Lung (tissue), 12 donors: ENCODE data around the gene SGSH. TPM values are rescaled to one million over a fixed set of nuclear protein-coding genes. Genes with fewer than 3 reads are reported as not detected.
"Not testable (repeated sequence)": the region's sequence is repeated elsewhere in the genome, so short reads cannot be mapped to it uniquely, and the experiment has no call there.

Source experiments
- ATAC-seq: fragments of 200-7000 bp; cut with Tn5 transposase; one replicate; pipeline ENCODE4 v1.9.1; 2020; ENCODE audit warnings: moderate number of reproducible peaks; ENCODE audit not compliant: insufficient read depth, low FRiP score
- DNase-seq, 3 donors: peaks; one replicate each; pipeline ENCODE4 v3.0.0-alpha.2; 2013 to 2017
- H3K27ac ChIP-seq, 2 donors: one replicate each; pipeline ENCODE4 v1.5.1; 2013; ENCODE audit warnings: mild to moderate bottlenecking in 2 of 2, moderate library complexity in 2 of 2, control low read depth in 1 of 2, inconsistent platforms in 1 of 2, low read depth in 1 of 2, low read length in 1 of 2
- H3K27me3 ChIP-seq, 3 donors: one replicate each; pipeline ENCODE4 v1.5.1; 2013; ENCODE audit warnings: low read length in 2 of 3; ENCODE audit not compliant: control insufficient read depth in 3 of 3, insufficient read depth in 3 of 3
- H3K36me3 ChIP-seq, 4 donors: one replicate each; pipeline ENCODE4 v1.5.1; 2013; ENCODE audit warnings: low read length in 4 of 4, mild to moderate bottlenecking in 1 of 4, moderate library complexity in 1 of 4; ENCODE audit not compliant: control insufficient read depth in 4 of 4, insufficient read depth in 4 of 4
- H3K4me1 ChIP-seq, 5 donors: one replicate each; pipeline ENCODE4 v1.5.1; 2013; ENCODE audit warnings: low read length in 5 of 5, mild to moderate bottlenecking in 2 of 5, moderate library complexity in 1 of 5; ENCODE audit not compliant: control insufficient read depth in 5 of 5, insufficient read depth in 5 of 5
- H3K4me3 ChIP-seq: one replicate; pipeline ENCODE4 v1.5.1; 2013; ENCODE audit warnings: mild to moderate bottlenecking, control low read depth, moderate library complexity
- H3K9ac ChIP-seq, 2 donors: one replicate each; pipeline ENCODE4 v1.5.1; 2013; ENCODE audit warnings: low read length in 2 of 2, control low read depth in 1 of 2; ENCODE audit not compliant: insufficient read depth in 1 of 2
- H3K9me3 ChIP-seq, 4 donors: one replicate each; pipeline ENCODE4 v1.5.1; 2013; ENCODE audit warnings: low read length in 3 of 4, mild to moderate bottlenecking in 1 of 4, moderate library complexity in 1 of 4; ENCODE audit not compliant: control insufficient read depth in 4 of 4, insufficient read depth in 3 of 4
- WGBS, 2 donors: extraction: QIAGEN DNeasy Blood & Tissue Kit; methylation state at CpG; one replicate each; pipeline ENCODE4 v1.1.7; 2013; 5-methylcytosine and 5-hydroxymethylcytosine counted together
- polyA plus RNA-seq, 2 donors: library from polyadenylated mRNA; stranded (reverse); fragments of 200-250 nt; gene quantifications; one replicate each; pipeline ENCODE4 v1.2.1, GENCODE V29; 2013
- total RNA-seq, 2 donors: library from RNA; depleted of rRNA in 1 of 2; stranded (reverse); fragments of >200 nt in 1 of 2; gene quantifications; one replicate each; pipeline ENCODE4 v1.2.1, GENCODE V29; 2014 to 2021
- TF ChIP-seq, protein P1 (sequence below): IDR thresholded peaks from 2 replicates; pipeline ENCODE4 v1.5.1; 2012; ENCODE audit warnings: mild to moderate bottlenecking; ENCODE audit errors: control extremely low read depth, extremely low read depth
- donor health status: control.
- donor health status: control.
- donor health status: Bipolar disorder and iron deficiency.
- donor health status: healthy.
- donor health status: DM: yes; HTN: yes; CAD: no.

SGSH gene
- total and polyA plus RNA-seq, 4 donors = 27.5 to 75.1 (median 54.1) TPM

DNA sequence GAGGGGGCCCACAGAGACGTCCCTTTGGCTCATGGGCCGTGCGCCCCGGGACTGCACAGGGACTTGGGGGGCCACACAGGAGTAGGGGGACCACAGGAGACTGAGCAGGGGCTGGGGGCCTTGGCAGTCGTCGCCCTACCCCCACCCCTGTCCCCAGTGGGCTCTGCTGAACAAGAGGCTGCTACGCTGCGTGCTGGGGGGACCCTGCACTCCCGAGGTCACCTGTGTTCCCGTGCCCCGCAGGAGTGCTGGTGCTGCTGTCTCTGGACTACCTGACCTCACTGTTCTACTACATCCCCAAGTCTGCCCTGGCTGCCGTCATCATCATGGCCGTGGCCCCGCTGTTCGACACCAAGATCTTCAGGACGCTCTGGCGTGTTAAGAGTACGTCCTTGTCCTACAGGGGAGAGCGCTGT lies 26.1 kb upstream of the SGSH start:
- Histone ChIP-seq H3K27ac (no peak overlapping the region), H3K4me3 (no peak overlapping the region), H3K36me3 (peaks cover 2 to 48% (median 15%) of the 10 kb centered on the region in 4 donors), H3K27me3 (no peaks in the 10 kb centered on the region), H3K9me3 (no peaks in the 10 kb centered on the region), H3K9ac (no peak overlapping the region), H3K4me1 (no peaks in the 10 kb centered on the region)
- no peak for ATAC-seq
- 96 to 97% methylated on average over 17 to 19 of the region's 19 CpGs for WGBS, 2 donors
- TF ChIP-seq, protein P1, sequence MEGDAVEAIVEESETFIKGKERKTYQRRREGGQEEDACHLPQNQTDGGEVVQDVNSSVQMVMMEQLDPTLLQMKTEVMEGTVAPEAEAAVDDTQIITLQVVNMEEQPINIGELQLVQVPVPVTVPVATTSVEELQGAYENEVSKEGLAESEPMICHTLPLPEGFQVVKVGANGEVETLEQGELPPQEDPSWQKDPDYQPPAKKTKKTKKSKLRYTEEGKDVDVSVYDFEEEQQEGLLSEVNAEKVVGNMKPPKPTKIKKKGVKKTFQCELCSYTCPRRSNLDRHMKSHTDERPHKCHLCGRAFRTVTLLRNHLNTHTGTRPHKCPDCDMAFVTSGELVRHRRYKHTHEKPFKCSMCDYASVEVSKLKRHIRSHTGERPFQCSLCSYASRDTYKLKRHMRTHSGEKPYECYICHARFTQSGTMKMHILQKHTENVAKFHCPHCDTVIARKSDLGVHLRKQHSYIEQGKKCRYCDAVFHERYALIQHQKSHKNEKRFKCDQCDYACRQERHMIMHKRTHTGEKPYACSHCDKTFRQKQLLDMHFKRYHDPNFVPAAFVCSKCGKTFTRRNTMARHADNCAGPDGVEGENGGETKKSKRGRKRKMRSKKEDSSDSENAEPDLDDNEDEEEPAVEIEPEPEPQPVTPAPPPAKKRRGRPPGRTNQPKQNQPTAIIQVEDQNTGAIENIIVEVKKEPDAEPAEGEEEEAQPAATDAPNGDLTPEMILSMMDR = no peak
- no peak for DNase-seq

DNA sequence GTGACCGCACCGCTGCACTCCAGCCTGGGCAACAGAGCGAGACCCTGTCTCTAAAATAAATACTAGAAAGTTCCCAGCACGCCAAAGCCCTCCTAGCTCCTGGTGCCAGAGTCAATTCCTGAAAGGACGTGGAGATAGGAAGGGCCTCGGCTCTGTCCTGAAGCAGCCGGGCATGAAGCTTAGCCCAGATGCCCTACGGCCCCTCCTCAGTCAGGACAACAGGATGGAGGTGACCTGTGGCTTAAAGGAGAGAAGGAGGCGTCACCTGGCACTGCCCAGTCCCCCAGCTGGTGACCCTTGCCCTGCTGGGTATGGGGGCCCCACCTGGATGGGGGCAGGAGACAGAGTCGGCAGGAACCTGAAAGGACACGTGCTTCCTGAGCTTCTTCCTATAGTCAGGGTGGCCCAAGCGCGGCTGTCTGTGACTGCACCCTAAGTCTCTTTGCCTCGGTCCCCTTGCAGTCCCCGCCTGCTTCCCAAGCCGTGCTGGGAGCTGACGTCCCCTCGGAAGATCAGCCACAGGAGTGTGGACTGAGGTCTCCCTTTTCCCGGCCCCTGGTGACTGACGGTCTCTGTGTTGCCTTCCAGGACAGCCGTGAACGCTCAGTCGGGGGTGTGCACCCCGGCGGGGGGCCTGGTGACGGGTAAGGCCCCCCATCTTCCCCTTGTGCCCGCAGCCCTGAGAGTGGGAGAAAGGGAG lies 25.6 kb upstream of the SGSH start:
- 92 to 95% methylated on average over 26 to 27 of the region's 27 CpGs for WGBS, 2 donors
- H3K4me1 ChIP-seq = no peaks in the 10 kb centered on the region
- TF ChIP-seq, protein P1 = no peak
- H3K27me3 ChIP-seq = no peaks in the 10 kb centered on the region
- no peak overlapping the region for H3K9ac ChIP-seq
- H3K9me3 ChIP-seq = no peaks in the 10 kb centered on the region
- DNase-seq (no peak), ATAC-seq (no peak)
- H3K4me3 ChIP-seq = no peak overlapping the region
- no peak overlapping the region for H3K27ac ChIP-seq
- peaks cover 2 to 48% (median 15%) of the 10 kb centered on the region in 4 donors for H3K36me3 ChIP-seq

DNA sequence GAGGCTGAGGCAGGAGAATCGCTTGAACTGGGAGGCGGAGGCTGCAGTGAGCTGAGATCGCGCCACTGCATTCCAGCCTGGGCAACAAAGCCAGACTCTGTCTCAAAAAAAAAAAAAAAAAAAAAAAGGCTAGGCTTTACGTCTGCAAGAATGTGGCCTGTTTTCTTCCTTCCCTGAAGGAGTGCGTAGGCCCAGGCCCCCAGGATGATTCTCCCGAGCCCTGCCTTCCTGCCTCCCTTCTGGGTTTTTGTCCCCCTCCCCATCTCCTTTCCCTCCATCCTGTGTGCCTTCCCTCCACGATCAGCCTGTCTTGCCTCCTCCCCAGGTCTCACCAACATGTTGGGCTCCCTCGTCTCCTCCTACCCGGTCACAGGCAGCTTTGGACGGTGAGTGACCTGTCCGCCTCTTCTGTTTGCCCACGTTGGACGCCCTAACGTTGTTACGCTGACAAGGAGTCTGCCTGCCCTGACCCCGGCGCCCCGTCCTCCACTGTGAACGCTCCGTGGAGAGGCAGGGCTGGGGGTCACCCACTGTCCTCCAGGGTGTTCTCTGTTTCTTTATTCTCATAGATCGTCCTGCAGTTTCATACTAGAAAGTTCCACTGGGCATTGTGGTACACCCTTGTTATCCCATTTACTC lies 24.9 kb upstream of the SGSH start:
- Histone ChIP-seq H3K9ac (no peak overlapping the region), H3K9me3 (no peaks in the 10 kb centered on the region), H3K27me3 (no peaks in the 10 kb centered on the region), H3K4me1 (no peaks in the 10 kb centered on the region), H3K27ac (no peak overlapping the region), H3K36me3 (peaks cover 2 to 45% (median 14%) of the 10 kb centered on the region in 4 donors), H3K4me3 (no peak overlapping the region)
- TF ChIP-seq, protein P1 = no peak
- no peak for DNase-seq
- WGBS, 2 donors = 90 to 95% methylated on average over 21 to 22 of the region's 22 CpGs
- no peak for ATAC-seq

DNA sequence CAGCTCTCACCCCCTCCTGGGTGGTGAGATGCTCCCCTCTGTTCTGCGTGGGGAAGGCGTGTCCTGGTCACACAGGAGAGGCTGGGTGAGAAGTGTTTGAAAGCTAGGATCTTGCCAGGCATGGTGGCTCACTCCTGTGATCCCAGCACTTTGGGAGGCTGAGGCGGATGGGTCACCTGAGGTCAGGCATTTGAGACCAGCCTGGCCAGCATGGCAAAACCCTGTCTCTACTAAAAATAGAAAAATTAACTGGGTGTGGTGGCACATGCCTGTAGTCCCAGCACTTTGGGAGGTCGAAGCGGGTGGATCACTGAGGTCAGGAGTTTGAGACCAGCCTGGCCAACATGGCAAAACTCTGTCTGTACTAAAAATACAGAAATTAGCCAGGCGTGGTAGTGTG lies 24.3 kb upstream of the SGSH start:
- H3K9ac ChIP-seq = not testable (repeated sequence)
- WGBS, 2 donors = 96 to 97% methylated on average over 6 of the region's 6 CpGs

More for the DNA sequence above, 24.3 kb upstream of the SGSH start:
- not testable (repeated sequence) for H3K4me3 ChIP-seq, H3K9me3 ChIP-seq, ATAC-seq, H3K27me3 ChIP-seq, DNase-seq, H3K27ac ChIP-seq, H3K4me1 ChIP-seq
- peaks cover 2 to 45% (median 14%) of the 10 kb centered on the region in 4 donors for H3K36me3 ChIP-seq
